ENCODE data around the gene ANXA2R. TPM values are rescaled to one million over a fixed set of nuclear protein-coding genes. Genes with fewer than 3 reads are reported as not detected.
A peak's percentile ranks its signal among the peaks of the same experiment; 100 is the strongest.

The ANXA2R gene
- total RNA-seq, 2 experiments from 2014 or later, result 8.0 to 10.4 TPM

GRCh38 chr5:42991404-42992087 is 48.6 kb downstream of the ANXA2R start:
- H3K4me1 Mint-ChIP-seq (ENCODE audit: low read depth), result peaks cover 43% of the 10 kb centered on the region
- intact Hi-C loops (cut with micrococcal nuclease), result loop anchor here (10.0 kb wide), 1 partner anchor 493 kb away; the partner anchor contains the start of gene TMEM267
- CTCF ChIA-PET, result interaction anchor here (0.8 to 9.6 kb wide), 9 partner anchors 16 to 80 kb away, joined by 3 to 132 read pairs (median 7); no protein-coding TSS in a partner anchor
- peaks cover 22% of the 10 kb centered on the region for H3K36me3 Mint-ChIP-seq (ENCODE audit: low read depth)
- H3K27me3 Mint-ChIP-seq, result no peaks in the 10 kb centered on the region
- peak overlapping the region; percentile 90 for H3K4me3 Mint-ChIP-seq
- ATAC-seq (peak; percentile 25), DNase-seq (no peak)
- H3K9me3 Mint-ChIP-seq, result peaks cover 5% of the 10 kb centered on the region
- H3K27ac Mint-ChIP-seq, result peak overlapping the region; percentile 99
- POLR2A ChIA-PET, result interaction anchor here (0.6 to 10.2 kb wide), 13 partner anchors 12 to 83 kb away, joined by 3 to 169 read pairs (median 17); partner anchors contain the start of gene ANXA2R
- no peak for TF ChIP-seq CTCF (IDR thresholded peaks at IDR 0.05)

- POLR2A ChIA-PET, result interaction anchor here (0.5 to 10.2 kb wide), 13 partner anchors 17 to 131 kb away, joined by 3 to 169 read pairs (median 17); partner anchors contain the start of gene ANXA2R
- CTCF ChIA-PET, result interaction anchor here (0.8 to 9.6 kb wide), 5 partner anchors 17 to 80 kb away, joined by 5 to 132 read pairs (median 70); no protein-coding TSS in a partner anchor
- intact Hi-C loops (cut with micrococcal nuclease), result loop anchor here (10.0 kb wide), 1 partner anchor 494 kb away; the partner anchor contains the start of gene TMEM267
- DNase-seq (no peak), ATAC-seq (no peak)
- Mint-ChIP-seq H3K4me1 (ENCODE audit: low read depth) (peaks cover 43% of the 10 kb centered on the region), H3K27ac (peak overlapping the region; percentile 99), H3K27me3 (no peaks in the 10 kb centered on the region), H3K36me3 (ENCODE audit: low read depth) (peaks cover 25% of the 10 kb centered on the region), H3K4me3 (peak overlapping the region; percentile 90), H3K9me3 (peaks cover 5% of the 10 kb centered on the region)
- TF ChIP-seq CTCF (IDR thresholded peaks at IDR 0.05), result no peak
Observed at GRCh38 chr5:42990892-42991291, 49.2 kb downstream of the ANXA2R start.

Other genes starting within 250 kb of the ANXA2R start
- not detected for gene SELENOP, start 228.4 kb downstream of the ANXA2R start, total RNA-seq
- 10 to 100 TPM; 34.8 to 36.6 TPM for gene ZNF131, start 80.6 kb upstream of the ANXA2R start, total RNA-seq
- 1 to 10 TPM; 2.1 to 3.2 TPM for gene NIM1K, start 151.9 kb upstream of the ANXA2R start, total RNA-seq

Data from activated CD8-positive, alpha-beta T cell treated with anti-CD3 and anti-CD28 coated beads for 36 hours (primary cell).